MG63 (cell line): ENCODE results near the gene FAM228A. TPM values are rescaled to one million over a fixed set of nuclear protein-coding genes. Genes with fewer than 3 reads are reported as not detected.
"Not testable (repeated sequence)": the region's sequence is repeated elsewhere in the genome, so short reads cannot be mapped to it uniquely, and the experiment has no call there.

Experiments used
- DNase-seq: peaks from one replicate; pipeline ENCODE4 v3.0.0-alpha.2; 2020
- H3K27me3 ChIP-seq: fragments of 250-450 bp; sonication (Bioruptor Pico); 2 replicates; pipeline ENCODE4 v1.5.1; 2020; ENCODE audit warnings: mild to moderate bottlenecking, moderate library complexity
- H3K36me3 ChIP-seq: fragments of 250-450 bp; sonication (Bioruptor Pico); 2 replicates; pipeline ENCODE4 v1.5.1; 2020; ENCODE audit warnings: mild to moderate bottlenecking, moderate library complexity
- H3K4me3 ChIP-seq: fragments of 250-450 bp; sonication (Bioruptor Pico); 2 replicates; pipeline ENCODE4 v1.5.1; 2020; ENCODE audit warnings: mild to moderate bottlenecking, moderate library complexity
- H3K9me3 ChIP-seq: fragments of 250-450 bp; sonication (Bioruptor Pico); 2 replicates; pipeline ENCODE4 v1.5.1; 2020; ENCODE audit warnings: mild to moderate bottlenecking, moderate library complexity
- total RNA-seq: library from RNA; depleted of rRNA; stranded (reverse); fragments of >200 nt; shearing (Covaris generic); gene quantifications from 2 replicates; pipeline ENCODE4 v1.2.3, GENCODE V29; 2014; ENCODE audit warnings: low replicate concordance; rRNA removed

FAM228A gene
- not detected in 2 replicates for total RNA-seq

DNA sequence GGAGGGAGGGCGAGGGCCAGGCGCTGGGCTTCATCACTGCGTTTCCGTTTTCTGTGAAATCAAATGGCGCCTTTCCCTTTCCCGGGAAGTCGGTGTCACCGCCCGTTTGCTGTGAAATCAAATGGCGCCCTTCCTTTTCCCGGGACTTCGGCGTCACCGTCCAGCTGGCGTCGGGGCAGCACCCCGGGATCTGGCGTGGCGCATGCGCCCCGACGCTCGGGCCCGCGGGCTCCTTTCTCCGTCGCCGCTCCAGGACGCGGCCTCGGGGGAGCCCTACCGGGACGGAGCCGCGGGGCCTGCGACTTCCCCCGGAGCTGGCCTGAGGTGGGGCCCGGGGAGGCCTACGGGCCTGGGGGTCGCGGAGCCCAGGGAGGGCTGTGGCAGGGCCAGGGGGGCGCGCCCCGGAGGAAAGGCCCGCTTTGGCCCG is at the start of gene FAM228A:
FAM228A (plus strand) TSS at position 203 of the 427 bp plus-strand sequence. CDS start 428 bp downstream, outside the sequence.
- Histone ChIP-seq H3K9me3 (no peaks in the 10 kb centered on the region), H3K4me3 (peak within 1 kb of the TSS; percentile 32), H3K27me3 (no peaks in the 10 kb centered on the region), H3K36me3 (no peaks in the 10 kb centered on the region)
- no peak for DNase-seq

DNA sequence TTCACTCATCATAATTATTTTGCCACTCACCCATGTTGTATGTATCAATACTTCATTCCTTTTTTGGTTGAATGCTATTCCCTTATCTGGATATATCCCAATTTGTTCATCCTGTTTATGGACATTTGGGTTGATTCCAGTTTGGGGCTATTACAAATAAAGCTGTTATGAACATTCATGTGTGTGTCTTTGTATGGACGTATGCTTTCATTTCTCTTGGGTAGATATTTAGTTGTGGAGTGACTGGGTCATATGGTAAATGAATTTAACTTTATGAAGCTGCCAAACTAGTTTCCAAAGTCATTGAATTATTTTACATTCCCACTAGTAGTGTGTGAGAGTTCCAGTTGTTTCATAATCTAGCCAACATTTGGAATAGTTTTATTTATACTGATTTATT is 48.9 kb upstream of the FAM228A start:
- DNase-seq = no peak
- no peak overlapping the region for H3K4me3 ChIP-seq

DNA sequence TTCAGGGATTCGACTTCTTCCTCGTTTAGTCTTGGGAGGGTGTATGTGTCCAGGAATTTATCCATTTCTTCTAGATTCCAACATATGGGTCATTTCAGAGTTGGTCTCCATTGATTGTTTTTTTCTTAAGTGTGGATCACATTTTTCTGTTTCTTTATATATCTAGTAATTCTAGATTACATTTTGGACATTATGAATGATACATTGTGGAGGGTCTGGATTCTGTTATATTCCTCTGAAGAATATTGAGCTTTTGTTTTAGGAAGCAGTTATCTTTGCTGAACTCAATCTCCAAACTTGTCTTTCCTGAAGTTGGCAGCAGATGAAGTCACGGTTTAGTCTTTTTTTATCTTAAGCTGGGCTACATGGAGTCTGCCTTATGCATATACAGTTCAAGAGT is 42.3 kb upstream of the FAM228A start:
- H3K4me3 ChIP-seq = no peak overlapping the region

More for the DNA sequence above, 48.9 kb upstream of the FAM228A start:
- no peaks in the 10 kb centered on the region for H3K9me3 ChIP-seq
- no peaks in the 10 kb centered on the region for H3K36me3 ChIP-seq
- no peaks in the 10 kb centered on the region for H3K27me3 ChIP-seq

DNA sequence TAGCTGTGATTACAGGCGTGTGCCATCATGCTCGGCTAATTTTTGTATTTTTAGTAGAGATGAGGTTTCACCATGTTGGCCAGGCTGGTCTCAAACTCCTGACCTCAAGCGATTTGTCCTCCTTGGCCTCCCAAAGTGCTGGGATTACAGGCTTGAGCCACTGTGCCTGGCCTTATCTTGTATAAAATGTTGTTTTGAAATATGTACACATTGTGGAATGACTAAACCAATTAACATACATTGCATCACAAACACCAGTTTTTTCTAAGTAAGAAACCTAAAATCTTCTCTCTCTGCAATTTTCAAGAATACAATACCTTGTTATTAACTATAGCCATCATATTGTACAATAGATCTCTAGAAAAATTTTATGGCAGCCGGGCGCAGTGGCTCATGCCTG is 34.5 kb upstream of the FAM228A start:
- not testable (repeated sequence) for H3K9me3 ChIP-seq, DNase-seq, H3K4me3 ChIP-seq

More for the DNA sequence above, 42.3 kb upstream of the FAM228A start:
- Histone ChIP-seq H3K9me3 (no peaks in the 10 kb centered on the region), H3K27me3 (no peaks in the 10 kb centered on the region), H3K36me3 (no peaks in the 10 kb centered on the region)
- DNase-seq = no peak

DNA sequence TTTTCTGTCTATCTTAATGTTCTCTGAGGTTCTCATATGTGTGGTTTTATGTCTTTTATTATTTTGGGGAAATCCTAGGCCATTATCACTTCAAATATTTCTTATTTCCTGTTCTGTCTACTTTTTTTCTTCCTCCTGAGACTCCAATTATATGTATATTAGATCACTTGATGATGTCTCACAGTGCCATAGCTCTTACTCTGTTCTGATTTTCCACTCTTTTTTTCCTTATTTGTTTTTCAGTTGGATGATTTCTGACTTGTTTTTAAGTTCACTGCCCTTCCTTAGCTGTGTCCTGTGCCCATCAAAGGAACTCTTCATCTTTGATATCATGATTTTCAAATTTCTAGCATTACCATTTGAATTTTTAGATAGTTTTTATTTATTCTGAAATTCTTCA is 27.5 kb upstream of the FAM228A start:
- DNase-seq = no peak
- Histone ChIP-seq H3K9me3 (peaks cover 5% of the 10 kb centered on the region), H3K36me3 (no peaks in the 10 kb centered on the region), H3K4me3 (no peak overlapping the region), H3K27me3 (no peaks in the 10 kb centered on the region)

More for the DNA sequence above, 34.5 kb upstream of the FAM228A start:
- H3K36me3 ChIP-seq, H3K27me3 ChIP-seq: not testable (repeated sequence)

DNA sequence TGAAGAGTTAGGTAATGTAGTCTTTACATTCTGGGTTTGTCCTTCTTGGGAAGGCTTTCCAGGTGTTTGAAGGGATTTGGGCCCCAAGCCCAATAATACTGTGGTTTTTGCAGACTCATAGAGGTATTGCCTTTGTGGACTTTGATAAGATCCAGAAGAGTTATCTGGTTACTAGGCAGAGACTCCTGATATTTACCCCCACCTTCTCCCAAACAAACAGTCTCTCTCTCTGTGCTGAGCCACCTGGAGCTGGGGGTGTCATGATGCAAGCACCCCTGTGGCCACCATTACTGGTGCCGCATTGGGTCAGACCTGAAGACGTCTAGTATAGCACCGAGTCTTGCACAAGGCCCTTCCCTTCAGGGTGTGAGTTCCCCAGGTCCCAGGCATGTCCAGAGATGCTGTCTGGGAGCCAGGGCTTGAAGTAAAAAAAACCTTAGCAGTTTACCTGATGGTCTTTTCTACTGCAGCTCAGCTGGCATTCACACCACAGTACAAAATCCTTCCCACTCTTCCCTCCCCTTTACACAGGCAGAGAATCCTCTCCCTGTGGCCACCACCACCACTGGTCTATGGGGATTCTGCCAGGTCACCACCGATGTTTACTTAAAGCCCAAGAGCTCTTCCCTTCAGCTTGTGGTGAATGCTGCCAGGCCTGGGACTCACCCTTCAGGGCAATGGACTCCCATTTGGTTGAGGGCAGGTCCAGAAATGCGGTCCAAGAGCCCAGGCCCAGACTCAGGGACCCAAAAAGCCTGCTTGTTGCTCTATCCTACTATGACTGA is 22.2 kb upstream of the FAM228A start:
- H3K27me3 ChIP-seq = no peaks in the 10 kb centered on the region
- no peak overlapping the region for H3K4me3 ChIP-seq
- H3K36me3 ChIP-seq = no peaks in the 10 kb centered on the region
- no peak for DNase-seq
- peaks cover 2% of the 10 kb centered on the region; the same call in 1 of the 2 replicates for H3K9me3 ChIP-seq

DNA sequence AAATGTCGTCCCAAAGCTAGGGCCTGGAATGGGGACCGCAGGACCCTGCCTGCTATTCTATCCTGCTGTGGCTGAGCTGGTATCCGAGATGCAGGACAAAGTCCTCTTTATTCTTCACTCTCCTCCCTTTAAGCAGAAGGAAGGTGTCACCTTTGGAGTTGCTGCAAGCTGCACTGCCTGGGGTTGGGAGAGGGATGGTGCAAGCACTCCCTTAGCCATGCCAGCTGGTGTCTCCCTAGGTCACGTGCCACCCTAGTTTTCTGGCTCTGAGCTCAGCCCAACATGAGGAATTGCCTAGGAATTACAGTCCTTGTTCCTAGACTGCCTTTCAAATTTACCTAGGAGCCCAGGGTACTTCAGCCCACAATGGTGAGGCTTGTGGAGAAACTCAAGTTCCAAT is 21.4 kb upstream of the FAM228A start:
- Histone ChIP-seq H3K36me3 (no peaks in the 10 kb centered on the region), H3K9me3 (no peaks in the 10 kb centered on the region), H3K27me3 (no peaks in the 10 kb centered on the region), H3K4me3 (no peak overlapping the region)
- DNase-seq = no peak

DNA sequence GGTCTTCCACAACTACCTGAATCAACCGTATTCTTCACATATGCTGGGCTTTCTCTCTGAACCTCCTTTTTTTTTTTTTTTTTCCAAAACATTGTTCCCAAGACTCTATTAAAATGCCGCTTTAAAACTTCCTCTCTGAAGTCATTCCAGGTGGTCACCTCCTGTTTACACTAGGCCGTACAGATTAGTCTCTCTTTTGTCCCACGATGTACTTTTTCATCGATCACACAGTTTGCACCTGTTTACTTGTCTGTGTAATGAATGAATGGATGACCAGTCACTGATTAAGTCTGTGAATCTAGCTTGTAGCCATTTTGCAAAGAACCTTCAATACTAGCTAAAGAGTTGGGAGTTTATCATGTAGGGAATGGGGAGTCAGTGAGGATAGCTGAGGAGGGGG is 16.7 kb upstream of the FAM228A start:
- Histone ChIP-seq H3K4me3 (no peak overlapping the region), H3K36me3 (no peaks in the 10 kb centered on the region), H3K9me3 (no peaks in the 10 kb centered on the region), H3K27me3 (no peaks in the 10 kb centered on the region)
- no peak for DNase-seq

DNA sequence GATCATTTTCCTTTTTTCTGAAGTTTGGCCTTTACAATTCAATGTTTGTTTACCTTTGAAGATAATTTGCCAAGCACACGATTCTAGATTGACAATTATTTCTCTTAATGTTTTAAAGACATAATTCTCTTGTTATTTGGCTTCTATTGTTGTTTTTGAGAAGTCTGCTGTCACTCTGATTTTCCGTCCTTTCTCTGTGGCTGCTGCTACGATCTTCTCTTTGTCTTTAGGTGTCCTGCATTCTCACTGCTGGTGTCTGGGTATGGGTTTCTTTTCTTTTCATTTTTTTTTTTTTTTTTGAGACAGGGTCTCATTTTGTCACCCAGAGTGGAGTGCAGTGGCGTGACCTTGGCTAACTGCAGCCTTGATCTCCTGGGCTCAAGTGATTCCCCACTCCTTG is 15.1 kb upstream of the FAM228A start:
- Histone ChIP-seq H3K4me3 (no peak overlapping the region), H3K36me3 (no peaks in the 10 kb centered on the region), H3K9me3 (no peaks in the 10 kb centered on the region), H3K27me3 (no peaks in the 10 kb centered on the region)
- DNase-seq = no peak

DNA sequence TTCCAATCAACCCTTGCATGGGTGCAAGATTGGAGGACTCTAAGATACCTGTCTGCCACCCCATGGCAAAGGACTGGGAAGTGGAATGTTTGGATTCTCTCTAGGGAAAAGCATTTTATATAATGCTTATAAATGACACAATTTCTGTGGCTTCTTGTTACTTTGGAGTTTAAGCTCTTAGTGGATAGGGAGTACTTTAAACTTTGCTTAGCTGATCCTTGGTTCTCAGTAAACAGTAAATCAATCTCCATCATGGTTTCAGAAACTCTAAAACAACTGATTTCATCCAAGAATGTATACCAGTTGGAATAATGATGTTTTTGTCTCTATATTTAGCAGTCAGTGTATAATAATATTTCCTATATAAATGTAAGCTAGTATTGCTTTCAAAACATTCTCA is 14.1 kb upstream of the FAM228A start:
- H3K36me3 ChIP-seq = no peaks in the 10 kb centered on the region
- H3K4me3 ChIP-seq = no peak overlapping the region
- no peak for DNase-seq
- H3K9me3 ChIP-seq = no peaks in the 10 kb centered on the region
- H3K27me3 ChIP-seq = no peaks in the 10 kb centered on the region

DNA sequence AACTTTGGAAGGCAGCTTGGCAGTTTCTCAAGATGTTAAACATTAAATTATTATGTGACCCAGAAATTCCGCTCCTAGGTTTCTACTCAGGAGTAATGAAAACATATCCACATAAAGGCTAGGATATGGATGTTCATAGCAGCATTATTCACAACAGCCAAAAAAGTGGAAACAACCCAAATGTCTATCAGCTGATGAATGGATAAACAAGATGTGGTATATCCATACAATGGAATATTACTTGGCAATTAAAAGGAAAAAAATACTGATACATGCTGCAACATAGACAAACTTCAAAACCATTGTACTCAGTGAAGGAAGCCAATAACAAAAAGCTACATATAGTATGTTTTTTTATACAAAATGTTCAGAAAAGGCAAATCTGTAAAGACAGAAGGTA is 12.4 kb upstream of the FAM228A start:
- Histone ChIP-seq H3K27me3 (no peaks in the 10 kb centered on the region), H3K36me3 (no peaks in the 10 kb centered on the region), H3K9me3 (no peaks in the 10 kb centered on the region), H3K4me3 (no peak overlapping the region)
- no peak for DNase-seq

DNA sequence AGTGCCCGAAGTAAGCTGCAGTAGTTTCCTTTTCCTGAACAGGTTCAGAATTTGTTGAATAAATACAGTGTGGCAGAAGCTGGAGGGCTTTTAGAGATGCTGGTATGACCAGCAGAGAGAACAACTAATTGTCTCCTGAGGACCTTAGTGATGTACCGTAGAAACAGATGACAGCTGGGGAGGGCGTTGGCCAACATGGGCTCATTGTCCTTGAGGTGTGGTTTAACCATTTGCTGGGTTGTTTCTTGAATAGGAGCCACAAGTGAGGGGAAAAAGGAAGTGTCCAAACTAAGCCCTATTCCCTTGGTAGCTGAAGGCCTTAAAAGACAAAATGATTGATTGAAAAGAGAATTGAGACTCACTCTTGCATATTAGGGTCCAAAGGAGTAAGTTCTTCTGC is 11.7 kb upstream of the FAM228A start:
- DNase-seq = no peak
- Histone ChIP-seq H3K36me3 (no peaks in the 10 kb centered on the region), H3K27me3 (no peaks in the 10 kb centered on the region), H3K9me3 (no peaks in the 10 kb centered on the region), H3K4me3 (no peak overlapping the region)

DNA sequence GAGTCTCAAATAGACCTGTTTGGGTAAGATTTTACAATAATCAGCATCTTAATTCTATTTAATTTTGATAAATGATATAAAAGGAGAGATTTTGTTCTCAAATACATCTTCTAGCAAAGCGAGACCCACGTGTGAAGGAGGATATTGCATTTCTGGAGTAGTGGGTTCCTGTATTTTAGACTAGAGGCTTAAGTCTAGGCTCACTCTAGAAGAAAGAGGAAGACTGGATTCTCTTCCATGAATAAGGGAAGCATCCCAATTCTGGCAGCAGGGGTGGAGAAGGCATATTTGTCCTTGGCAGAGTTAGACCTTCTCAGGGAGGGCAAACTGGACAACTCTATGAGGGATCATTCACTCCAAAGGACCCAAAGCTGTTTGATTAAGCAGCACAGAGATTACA is 11.3 kb upstream of the FAM228A start:
- Histone ChIP-seq H3K4me3 (no peak overlapping the region), H3K9me3 (no peaks in the 10 kb centered on the region), H3K36me3 (no peaks in the 10 kb centered on the region), H3K27me3 (no peaks in the 10 kb centered on the region)
- DNase-seq = no peak

DNA sequence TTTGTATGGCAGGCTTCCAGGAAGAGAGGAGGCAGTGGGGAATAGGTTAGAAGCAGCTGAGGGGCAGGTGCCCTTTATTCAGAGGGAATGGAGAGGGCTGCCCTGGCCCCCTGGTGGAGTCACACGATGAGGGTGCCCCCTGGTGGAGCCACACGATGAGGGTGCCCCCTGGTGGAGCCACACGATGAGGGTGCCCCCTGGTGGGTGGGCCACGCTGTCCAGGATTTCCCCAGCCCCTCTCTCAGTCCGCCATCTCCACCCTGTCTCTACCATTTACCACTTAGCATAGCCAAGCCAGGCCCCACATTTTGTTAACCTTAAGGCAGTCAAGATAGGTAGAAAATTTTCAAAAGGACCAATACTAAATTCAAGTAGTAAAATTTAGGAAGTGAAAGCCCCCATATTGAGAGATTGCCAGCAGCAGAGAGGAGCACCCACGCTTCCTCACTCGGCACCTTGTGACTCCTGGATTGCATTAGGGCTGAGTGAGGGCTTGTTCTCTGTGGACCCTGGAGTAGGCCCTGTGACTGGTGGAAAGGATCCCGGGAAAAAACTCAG is 10.4 kb upstream of the FAM228A start:
- no peaks in the 10 kb centered on the region for H3K27me3 ChIP-seq
- no peaks in the 10 kb centered on the region for H3K36me3 ChIP-seq
- peak; percentile 26 for DNase-seq
- H3K9me3 ChIP-seq = no peaks in the 10 kb centered on the region
- H3K4me3 ChIP-seq = no peak overlapping the region

DNA sequence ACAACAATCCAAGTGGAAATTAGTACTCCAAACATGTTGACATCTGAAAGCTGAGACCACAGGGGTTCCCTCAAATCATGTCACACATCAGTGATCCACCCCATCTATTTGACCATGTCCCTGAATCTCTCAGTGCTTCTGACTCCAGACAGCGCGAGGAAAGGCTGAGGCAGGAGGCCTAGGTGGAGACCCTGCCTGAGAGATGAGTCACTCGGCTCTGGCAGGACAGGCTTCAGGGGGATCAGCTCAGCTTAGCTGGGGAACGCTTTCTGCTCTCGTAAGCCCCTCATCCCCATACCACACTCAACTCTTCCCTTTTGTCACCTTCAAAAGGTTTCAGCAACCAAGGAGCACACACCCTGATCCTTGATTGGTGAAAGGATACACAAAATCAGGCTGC is 5.8 kb upstream of the FAM228A start:
- no peaks in the 10 kb centered on the region for H3K27me3 ChIP-seq
- H3K36me3 ChIP-seq = no peaks in the 10 kb centered on the region
- H3K4me3 ChIP-seq = no peak overlapping the region
- H3K9me3 ChIP-seq = no peaks in the 10 kb centered on the region
- no peak for DNase-seq

DNA sequence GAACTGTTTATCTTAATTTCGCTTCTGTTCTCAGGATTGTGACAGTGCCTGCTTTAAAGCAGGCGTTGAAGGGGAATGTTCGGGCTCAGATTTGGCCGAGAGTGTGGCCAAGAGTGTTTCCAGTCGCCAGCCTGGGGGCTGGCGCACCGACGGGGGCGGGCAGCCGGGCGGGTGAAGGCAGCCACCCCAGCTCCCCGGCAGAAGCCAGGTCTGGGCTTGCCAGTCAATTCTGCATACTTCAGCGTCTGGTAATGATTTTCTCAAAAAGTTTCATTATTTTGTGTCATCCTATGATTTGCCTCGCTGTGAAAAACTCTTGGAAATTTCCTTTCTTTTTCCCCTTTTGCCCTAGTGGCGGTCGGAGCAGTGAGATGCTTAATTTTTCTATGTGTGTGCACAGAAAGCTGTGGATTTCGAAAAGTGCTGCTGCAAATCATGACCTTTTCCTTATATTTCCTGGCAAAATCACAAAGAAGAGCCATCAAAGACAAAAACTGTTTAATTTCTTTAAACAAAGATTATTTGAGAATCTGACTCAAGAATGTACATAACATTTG is 856 bp downstream of the FAM228A start:
- no peaks in the 10 kb centered on the region for H3K9me3 ChIP-seq
- no peaks in the 10 kb centered on the region for H3K36me3 ChIP-seq
- H3K27me3 ChIP-seq = no peaks in the 10 kb centered on the region
- peak overlapping the region; percentile 32 for H3K4me3 ChIP-seq
- DNase-seq = peak; percentile 5

DNA sequence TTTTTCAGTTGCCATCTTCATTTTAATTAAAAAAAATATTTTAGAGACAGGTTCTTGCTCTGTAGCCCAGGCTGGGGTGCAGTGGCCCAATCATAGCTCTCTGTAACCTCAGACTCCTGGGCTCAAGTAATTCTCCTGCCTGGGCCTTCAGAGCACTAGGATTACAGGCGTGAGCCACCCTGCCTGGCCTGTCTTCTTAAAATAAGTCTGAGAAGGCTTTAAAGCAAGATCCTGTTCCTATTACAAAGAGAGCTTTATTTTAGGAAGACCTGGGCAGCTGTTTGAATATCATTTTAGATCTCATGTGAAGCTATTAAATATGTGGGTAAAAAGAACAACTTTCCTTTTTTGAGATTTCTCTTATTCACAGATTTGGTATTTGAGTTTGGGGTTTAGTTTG is 1.5 kb downstream of the FAM228A start:
- no peak for DNase-seq
- no peaks in the 10 kb centered on the region for H3K9me3 ChIP-seq
- no peaks in the 10 kb centered on the region for H3K27me3 ChIP-seq
- H3K36me3 ChIP-seq = no peaks in the 10 kb centered on the region
- H3K4me3 ChIP-seq = no peak overlapping the region

DNA sequence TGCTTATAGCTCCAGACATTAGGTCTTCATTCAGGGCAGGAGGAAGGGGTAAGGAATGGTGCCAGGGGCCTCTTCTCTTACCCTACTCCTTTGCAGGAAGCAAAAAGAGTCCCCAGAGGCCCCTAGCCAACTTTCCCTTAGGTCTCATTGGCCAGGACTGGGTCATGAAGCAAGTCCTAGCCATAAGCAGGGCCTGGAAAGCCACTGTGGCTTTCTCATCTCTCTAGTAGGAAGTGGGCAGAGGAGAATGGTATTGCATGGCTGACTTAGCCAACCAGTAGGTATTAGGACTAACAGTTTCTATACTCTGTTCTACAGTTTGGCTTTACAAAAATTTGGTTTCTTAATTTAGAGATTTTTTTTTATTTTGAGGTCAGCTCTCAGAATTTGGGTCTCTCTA is 4.8 kb downstream of the FAM228A start:
- H3K36me3 ChIP-seq = no peaks in the 10 kb centered on the region
- no peak for DNase-seq
- H3K9me3 ChIP-seq = no peaks in the 10 kb centered on the region
- no peaks in the 10 kb centered on the region for H3K27me3 ChIP-seq
- H3K4me3 ChIP-seq = no peak overlapping the region
